GM23248 (cell line): ENCODE data around the gene SLC39A1. TPM values are rescaled to one million over a fixed set of nuclear protein-coding genes. Genes with fewer than 3 reads are reported as not detected.
A peak's percentile ranks its signal among the peaks of the same experiment; 100 is the strongest.

Source experiments
- DNase-seq: peaks from one replicate; pipeline ENCODE4 v3.0.0-alpha.2; 2015
- H2AFZ ChIP-seq: fragments of 200-600 bp; sonication (generic); 2 replicates; pipeline ENCODE4 v1.6.1; 2016; ENCODE audit warnings: antibody characterized with exemption
- H3F3A ChIP-seq: fragments of 200-600 bp; sonication (generic); 2 replicates; pipeline ENCODE4 v1.6.1; 2016; ENCODE audit warnings: mild to moderate bottlenecking, antibody characterized with exemption, mixed run types; ENCODE audit not compliant: insufficient read depth
- H3K27ac ChIP-seq: fragments of 200-600 bp; sonication (generic); 2 replicates; pipeline ENCODE4 v1.5.1; 2016; ENCODE audit warnings: mild to moderate bottlenecking
- H3K27me3 ChIP-seq: fragments of 200-600 bp; sonication (generic); replicated peaks from 2 replicates; pipeline ENCODE4 v1.6.1; 2016; ENCODE audit warnings: mild to moderate bottlenecking; ENCODE audit not compliant: insufficient read depth
- H3K36me3 ChIP-seq: fragments of 200-600 bp; sonication (generic); 2 replicates; pipeline ENCODE4 v1.6.1; 2016; ENCODE audit warnings: low read depth, mild to moderate bottlenecking
- H3K4me1 ChIP-seq: fragments of 200-600 bp; sonication (generic); 2 replicates; pipeline ENCODE4 v1.6.1; 2016; ENCODE audit warnings: mild to moderate bottlenecking; ENCODE audit not compliant: insufficient read depth
- H3K4me2 ChIP-seq: fragments of 200-600 bp; sonication (generic); one replicate; pipeline ENCODE4 v1.6.1; 2016; ENCODE audit warnings: mild to moderate bottlenecking; ENCODE audit not compliant: unreplicated experiment
- H3K4me3 ChIP-seq: fragments of 200-600 bp; sonication (generic); 2 replicates; pipeline ENCODE4 v1.5.1; 2016; ENCODE audit warnings: mild to moderate bottlenecking
- H3K79me2 ChIP-seq: fragments of 200-600 bp; sonication (generic); 2 replicates; pipeline ENCODE4 v1.6.1; 2016; ENCODE audit warnings: mild to moderate bottlenecking; ENCODE audit not compliant: insufficient read depth
- H3K9ac ChIP-seq: fragments of 200-600 bp; sonication (generic); 2 replicates; pipeline ENCODE4 v1.6.1; 2016; ENCODE audit warnings: mild to moderate bottlenecking
- H3K9me2 ChIP-seq: fragments of 200-600 bp; sonication (generic); 2 replicates; pipeline ENCODE4 v1.6.1; 2016; ENCODE audit warnings: mixed run types, mild to moderate bottlenecking, moderate library complexity; ENCODE audit not compliant: insufficient read depth
- H3K9me3 ChIP-seq: fragments of 200-600 bp; sonication (generic); one replicate; pipeline ENCODE4 v1.6.1; 2017; ENCODE audit warnings: low read depth
- H4K20me1 ChIP-seq: fragments of 200-600 bp; sonication (generic); 2 replicates; pipeline ENCODE4 v1.6.0; 2016; ENCODE audit not compliant: insufficient read depth
- EZH2 ChIP-seq: fragments of 200-600 bp; sonication (generic); IDR thresholded peaks from 2 replicates; pipeline ENCODE4 v1.6.1; 2018; ENCODE audit warnings: antibody characterized with exemption, mild to moderate bottlenecking; ENCODE audit not compliant: insufficient read depth, poor library complexity, severe bottlenecking
- EZH2phosphoT487 ChIP-seq: fragments of 200-600 bp; sonication (generic); IDR thresholded peaks from 2 replicates; pipeline ENCODE4 v1.6.1; 2018; ENCODE audit warnings: antibody characterized with exemption, moderate library complexity, mild to moderate bottlenecking, low read depth; ENCODE audit not compliant: insufficient read depth
- WGBS, 2 experiments: methylation state at CpG; one replicate each; pipeline ENCODE4 v1.1.6; 2015 to 2017; ENCODE audit warnings: low lambda C conversion rate in 2 of 2, low coverage in 1 of 2; ENCODE audit errors: missing lambda C conversion rate in 2 of 2; 5-methylcytosine and 5-hydroxymethylcytosine counted together
- in situ Hi-C: fragments of 300-500 bp; cut with MboI; formaldehyde crosslinking; loops from 2 replicates; pipeline ENCODE4 v1.15.0; 2020
- polyA plus RNA-seq: library from polyadenylated mRNA; unstranded; fragments of >200 nt; fragmentation: Nextera tagmentation; extraction: Ambion mirVana; gene quantifications from 2 replicates; pipeline ENCODE4 v1.2.1, GENCODE V29; 2016
- total RNA-seq: library from RNA; depleted of rRNA; stranded (reverse); fragments of >200 nt; shearing (Covaris generic); gene quantifications from 2 replicates; pipeline ENCODE4 v1.2.3, GENCODE V29; 2014

The SLC39A1 gene
- total and polyA plus RNA-seq, 2 experiments from 2014 or later = 91.9 to 120 TPM

- Histone ChIP-seq H3K36me3 (peaks cover 20% of the 10 kb centered on the region), H3K9me3 (no peaks in the 10 kb centered on the region), H2AFZ (no peak overlapping the region), H3K79me2 (peaks cover 21% of the 10 kb centered on the region), H3K27me3 (no peaks in the 10 kb centered on the region), H3K9ac (no peak overlapping the region), H3K9me2 (no peaks in the 10 kb centered on the region), H3K4me3 (no peak overlapping the region), H4K20me1 (no peaks in the 10 kb centered on the region), H3K4me1 (peaks cover 16% of the 10 kb centered on the region), H3F3A (peaks cover 13% of the 10 kb centered on the region), H3K4me2 (no peak overlapping the region), H3K27ac (no peak overlapping the region)
- no peak for TF ChIP-seq EZH2phosphoT487
- in situ Hi-C loops = no loop called here
- no peak for DNase-seq
- WGBS, 2 experiments = 74 to 75% methylated on average over 3 of the region's 3 CpGs
These were observed 9.7 kb upstream of the SLC39A1 start for GRCh38 chr1:153973071-153973470.

- no peak overlapping the region for H2AFZ ChIP-seq
- H3K4me1 ChIP-seq = peaks cover 16% of the 10 kb centered on the region
- H4K20me1 ChIP-seq = no peaks in the 10 kb centered on the region
- WGBS, 2 experiments = 68 to 76% methylated on average over 2 of the region's 2 CpGs
- TF ChIP-seq EZH2 (no peak), EZH2phosphoT487 (no peak)
- H3K9me3 ChIP-seq = no peaks in the 10 kb centered on the region
- no peak overlapping the region for H3K9ac ChIP-seq
- H3K4me2 ChIP-seq = no peak overlapping the region
- in situ Hi-C loops = no loop called here
- peaks cover 10% of the 10 kb centered on the region for H3K79me2 ChIP-seq
- no peak overlapping the region for H3K27ac ChIP-seq
- H3K9me2 ChIP-seq = no peaks in the 10 kb centered on the region
- peaks cover 23% of the 10 kb centered on the region for H3F3A ChIP-seq
- H3K4me3 ChIP-seq = no peak overlapping the region
- H3K36me3 ChIP-seq = peaks cover 14% of the 10 kb centered on the region; the same call in 1 of the 2 replicates
- no peak for DNase-seq
- no peaks in the 10 kb centered on the region for H3K27me3 ChIP-seq
These were observed 7.0 kb upstream of the SLC39A1 start for GRCh38 chr1:153970346-153970745.

- Histone ChIP-seq H3K4me2 (no peak overlapping the region), H3K36me3 (0 out of 2 replicates have a peak, but pooled peaks cover 3% of the 10 kb centered on the region), H3K9me3 (no peaks in the 10 kb centered on the region), H3K27ac (no peak overlapping the region), H3K9ac (no peak overlapping the region), H3F3A (peaks cover 14% of the 10 kb centered on the region), H2AFZ (no peak overlapping the region), H3K9me2 (no peaks in the 10 kb centered on the region), H3K4me1 (peaks cover 21% of the 10 kb centered on the region), H4K20me1 (no peaks in the 10 kb centered on the region), H3K4me3 (no peak overlapping the region), H3K79me2 (peaks cover 21% of the 10 kb centered on the region), H3K27me3 (no peaks in the 10 kb centered on the region)
- 89 to 100% methylated on average over 2 of the region's 2 CpGs for WGBS, 2 experiments
- no peak for DNase-seq
- in situ Hi-C loops = no loop called here
- no peak for TF ChIP-seq EZH2
- TF ChIP-seq EZH2phosphoT487 = no peak
These were observed 5.6 kb upstream of the SLC39A1 start for GRCh38 chr1:153968972-153969371.

- DNase-seq = no peak
- peaks cover 13% of the 10 kb centered on the region for H3F3A ChIP-seq
- H2AFZ ChIP-seq = peak overlapping the region; percentile 94
- peaks cover 21% of the 10 kb centered on the region for H3K4me1 ChIP-seq
- peak overlapping the region; percentile 85; the same call in 1 of the 2 replicates for H3K9ac ChIP-seq
- in situ Hi-C loops = no loop called here
- H3K9me3 ChIP-seq = no peaks in the 10 kb centered on the region
- no peaks in the 10 kb centered on the region for H4K20me1 ChIP-seq
- no peak overlapping the region for H3K27ac ChIP-seq
- no peaks in the 10 kb centered on the region for H3K27me3 ChIP-seq
- TF ChIP-seq EZH2 (no peak), EZH2phosphoT487 (no peak)
- no peaks in the 10 kb centered on the region for H3K9me2 ChIP-seq
- H3K4me3 ChIP-seq = peak overlapping the region; percentile 91
- H3K79me2 ChIP-seq = peaks cover 24% of the 10 kb centered on the region
- 14 to 16% methylated on average over 9 to 13 of the region's 13 CpGs for WGBS, 2 experiments
- H3K4me2 ChIP-seq = peak overlapping the region; percentile 96
- H3K36me3 ChIP-seq = no peaks in the 10 kb centered on the region
These were observed 5.1 kb upstream of the SLC39A1 start for GRCh38 chr1:153968408-153968807.

GRCh38 chr1:153968000-153968363 lies 4.6 kb upstream of the SLC39A1 start:
- Histone ChIP-seq H3K36me3 (no peaks in the 10 kb centered on the region), H3K4me1 (peaks cover 21% of the 10 kb centered on the region), H3K9me3 (no peaks in the 10 kb centered on the region), H3K9me2 (no peaks in the 10 kb centered on the region), H3K27ac (peak overlapping the region; percentile 87), H3K4me2 (peak overlapping the region; percentile 96), H3K79me2 (peaks cover 28% of the 10 kb centered on the region), H2AFZ (peak overlapping the region; percentile 94), H4K20me1 (no peaks in the 10 kb centered on the region), H3K27me3 (no peaks in the 10 kb centered on the region), H3K9ac (peak overlapping the region; percentile 85), H3K4me3 (peak overlapping the region; percentile 91), H3F3A (peaks cover 13% of the 10 kb centered on the region)
- WGBS, 2 experiments = 0 to 1% methylated on average over 8 of the region's 8 CpGs
- no peak for TF ChIP-seq EZH2
- peak; percentile 47 for DNase-seq
- in situ Hi-C loops = no loop called here
